K562 (cell line): ENCODE results near the gene MRAS. TPM values are rescaled to one million over a fixed set of nuclear protein-coding genes. Genes with fewer than 3 reads are reported as not detected.

ENCODE experiments used
- ATAC-seq: fragments of 200-7000 bp; cut with Tn5 transposase; 3 replicates; pipeline ENCODE4 v1.9.1; 2020; ENCODE audit warnings: moderate library complexity
- BruUV-seq: library from RNA; stranded (reverse); fragments of 400-500 nt; replicated peaks from 2 replicates; lab custom pipeline; 2021; lab: Mats Ljungman, UMichigan
- CTCF ChIA-PET: fragments of 300-600 bp; formaldehyde crosslinking; extraction: SDS; loops from one replicate; lab custom pipeline; 2021; ENCODE audit warnings: low intra/inter-chr PET ratio; lab: Yijun Ruan, JAX
- POLR2A ChIA-PET: fragments of 300-600, 350-650 bp; sonication (Branson Sonifier 250); formaldehyde crosslinking; extraction: SDS; loops from one replicate; lab custom pipeline; 2021; ENCODE audit warnings: antibody characterized with exemption, inconsistent platforms; lab: Yijun Ruan, JAX
- DNase-seq, 4 experiments: peaks; one replicate each; pipeline versions ENCODE4 v3.0.0 to v3.0.0-alpha.2; 2011 to 2018; ENCODE audit warnings: low spot score in 3 of 4, mixed read lengths in 3 of 4; ENCODE audit errors: extremely low read depth in 1 of 4
- FAIRE-seq: peaks from 2 replicates; lab custom pipeline; 2011; peaks lifted over from hg19 to GRCh38; lab: Jason Lieb, UNC
- H2AFZ ChIP-seq: 2 replicates; pipeline ENCODE4 v1.6.0; 2011; ENCODE audit warnings: low read depth, low read length, control low read depth, inconsistent platforms
- H3K27ac ChIP-seq: fragments of 200-600 bp; 3 replicates; pipeline ENCODE4 v1.8.0; 2011; ENCODE audit warnings: low read depth, mild to moderate bottlenecking, control low read depth, inconsistent platforms, low read length, moderate library complexity, mixed read lengths; ENCODE audit errors: extremely low read depth
- H3K27me3 ChIP-seq, 2 experiments: fragments of 300-600 bp in 1 of 2; 2 replicates in 1 of 2; 3 replicates in 1 of 2; pipeline versions ENCODE4 v1.6.0 to v1.8.0; 2011; ENCODE audit warnings: inconsistent platforms in 2 of 2, low read length in 2 of 2, mild to moderate bottlenecking in 1 of 2, mixed read lengths in 1 of 2, moderate library complexity in 1 of 2; ENCODE audit not compliant: control insufficient read depth in 2 of 2, insufficient read depth in 2 of 2
- H3K36me3 ChIP-seq: fragments of 300-600 bp; 3 replicates; pipeline ENCODE4 v1.8.0; 2011; ENCODE audit warnings: mild to moderate bottlenecking, low read length, inconsistent platforms; ENCODE audit not compliant: control insufficient read depth, insufficient read depth
- H3K4me1 ChIP-seq, 2 experiments: fragments of 200-600 bp in 1 of 2; replicated peaks in 1 of 2; 2 replicates in 1 of 2; 3 replicates in 1 of 2; pipeline versions ENCODE4 v1.5.1 to v1.8.0; 2011; ENCODE audit warnings: inconsistent platforms in 2 of 2, low read length in 2 of 2, mild to moderate bottlenecking in 1 of 2, mixed read lengths in 1 of 2, moderate library complexity in 1 of 2; ENCODE audit not compliant: control insufficient read depth in 2 of 2, insufficient read depth in 2 of 2
- H3K4me2 ChIP-seq: 2 replicates; pipeline ENCODE4 v1.6.1; 2011; ENCODE audit warnings: low read length, control low read depth, inconsistent platforms, mixed read lengths; ENCODE audit not compliant: insufficient read depth
- H3K4me3 ChIP-seq: fragments of 200-600 bp; sonication (generic), shearing (Covaris generic); 2 replicates; pipeline ENCODE4 v1.5.1; 2016; ENCODE audit warnings: control low read depth, inconsistent platforms
- H3K79me2 ChIP-seq: fragments of 200-600 bp; 3 replicates; pipeline ENCODE4 v1.8.0; 2011; ENCODE audit warnings: low read length, inconsistent platforms; ENCODE audit not compliant: control insufficient read depth, insufficient read depth
- H3K9ac ChIP-seq, 2 experiments: 2 replicates each; pipeline versions ENCODE4 v1.6.0 to v1.6.1; 2011; ENCODE audit warnings: low read depth in 2 of 2, low read length in 2 of 2, control low read depth in 1 of 2, inconsistent platforms in 1 of 2, mild to moderate bottlenecking in 1 of 2, mixed read lengths in 1 of 2; ENCODE audit not compliant: insufficient read depth in 1 of 2
- H3K9me1 ChIP-seq: one replicate; pipeline ENCODE4 v1.6.0; 2011; ENCODE audit warnings: inconsistent platforms, mild to moderate bottlenecking, low read length, moderate library complexity; ENCODE audit not compliant: control insufficient read depth, insufficient read depth
- H3K9me3 ChIP-seq: replicated peaks from 2 replicates; pipeline ENCODE4 v1.5.1; 2011; ENCODE audit warnings: low read depth, low read length, inconsistent platforms; ENCODE audit not compliant: control insufficient read depth, insufficient read depth
- H4K20me1 ChIP-seq: replicated peaks from 2 replicates; pipeline ENCODE4 v1.6.1; 2011; ENCODE audit warnings: low read length, inconsistent platforms, mixed read lengths; ENCODE audit not compliant: control insufficient read depth, insufficient read depth
- BCL6 ChIP-seq: fragments of 250-450 bp; sonication (Bioruptor Pico); IDR thresholded peaks from 2 replicates; pipeline ENCODE4 v1.4.0; 2020
- DACH1 ChIP-seq: fragments of 450-650 bp; IDR thresholded peaks from 2 replicates; pipeline ENCODE4 v1.6.1; 2018; ENCODE audit not compliant: partially characterized antibody
- EGR1 ChIP-seq: fragments of 450-650 bp; conservative IDR thresholded peaks from 2 replicates; pipeline ENCODE4 v1.6.1; 2017; ENCODE audit warnings: mild to moderate bottlenecking
- ESRRB ChIP-seq: fragments of 250-450 bp; sonication (Bioruptor Pico); IDR thresholded peaks from 2 replicates; pipeline ENCODE4 v1.5.0; 2020; ENCODE audit warnings: mild to moderate bottlenecking, moderate library complexity, borderline replicate concordance
- HDAC8 ChIP-seq: fragments of 450-650 bp; IDR thresholded peaks from 2 replicates; pipeline ENCODE4 v1.6.1; 2016; ENCODE audit warnings: mild to moderate bottlenecking, missing genetic modification characterization, moderate library complexity, missing compliant biosample characterization
- JUN ChIP-seq, 2 experiments: sonication (generic) in 1 of 2; formaldehyde crosslinking in 1 of 2; IDR thresholded peaks; 2 replicates each; pipeline versions ENCODE4 v1.6.1 to v1.8.0; 2012 to 2022; ENCODE audit warnings: borderline replicate concordance in 2 of 2, mild to moderate bottlenecking in 2 of 2, improper control_type of control experiment in 1 of 2, low read depth in 1 of 2, low read length in 1 of 2, missing genetic modification reagents in 1 of 2
- NFXL1 ChIP-seq: fragments of 450-650 bp; formaldehyde crosslinking; IDR thresholded peaks from 2 replicates; pipeline ENCODE4 v1.4.0; 2021; ENCODE audit warnings: mild to moderate bottlenecking
- PCBP1 ChIP-seq: fragments of 200-400 bp; formaldehyde crosslinking; IDR thresholded peaks from 2 replicates; pipeline ENCODE4 v1.6.1; 2018; ENCODE audit warnings: mild to moderate bottlenecking, low read depth, low read length; ENCODE audit not compliant: poor library complexity, severe bottlenecking
- POLR3G ChIP-seq: IDR thresholded peaks from 2 replicates; pipeline ENCODE4 v1.6.1; 2011; ENCODE audit not compliant: insufficient read length, insufficient replicate concordance; ENCODE audit errors: extremely low read depth
- SREBF2 ChIP-seq: sonication (generic); formaldehyde crosslinking; IDR thresholded peaks from 2 replicates; pipeline ENCODE4 v1.4.0; 2020; ENCODE audit warnings: mild to moderate bottlenecking, missing genetic modification reagents
- XRCC4 ChIP-seq: IDR thresholded peaks from one replicate; pipeline ENCODE4 v1.6.1; 2011; ENCODE audit not compliant: insufficient read depth, insufficient read length; ENCODE audit errors: extremely low read depth
- YY1 ChIP-seq, 3 experiments: IDR thresholded peaks; 2 replicates each; pipeline ENCODE4 v1.6.1; 2011; ENCODE audit warnings: low read length in 2 of 3, mild to moderate bottlenecking in 2 of 3, moderate library complexity in 2 of 3, borderline replicate concordance in 1 of 3, control low read depth in 1 of 3, low read depth in 1 of 3; ENCODE audit not compliant: insufficient read depth in 3 of 3, insufficient replicate concordance in 2 of 3, control insufficient read depth in 1 of 3, insufficient read length in 1 of 3; ENCODE audit errors: extremely low read depth in 1 of 3
- ZBED1 ChIP-seq: IDR thresholded peaks from 2 replicates; pipeline ENCODE4 v1.6.1; 2014
- ZFX ChIP-seq: sonication (generic); formaldehyde crosslinking; IDR thresholded peaks from 2 replicates; pipeline ENCODE4 v1.8.0; 2022; ENCODE audit warnings: mild to moderate bottlenecking, missing genetic modification reagents, moderate library complexity
- ZNF124 ChIP-seq: sonication (generic); formaldehyde crosslinking; IDR thresholded peaks from 2 replicates; pipeline ENCODE4 v1.8.1; 2022; ENCODE audit warnings: missing genetic modification reagents
- ZNF146 ChIP-seq: IDR thresholded peaks from one replicate; pipeline ENCODE4 v1.6.1; 2018; ENCODE audit warnings: missing compliant biosample characterization; ENCODE audit not compliant: unreplicated experiment
- ZNF212 ChIP-seq: fragments of 450-650 bp; formaldehyde crosslinking; IDR thresholded peaks from 2 replicates; pipeline ENCODE4 v1.4.0; 2020; ENCODE audit warnings: mild to moderate bottlenecking
- ZNF354B ChIP-seq: fragments of 250-450 bp; sonication (Bioruptor Pico); IDR thresholded peaks from 2 replicates; pipeline ENCODE4 v1.4.0; 2020
- ZNF445 ChIP-seq: fragments of 250-450 bp; sonication (Bioruptor Pico); IDR thresholded peaks from 2 replicates; pipeline ENCODE4 v1.4.0; 2020; ENCODE audit warnings: low read depth, mild to moderate bottlenecking, moderate library complexity
- WGBS: fragments of 100-300 bp; shearing (Covaris generic); methylation state at CpG from one replicate; pipeline ENCODE4 v1.1.6; 2016; ENCODE audit warnings: low coverage, mixed read lengths; ENCODE audit not compliant: insufficient coverage; ENCODE audit errors: missing lambda C conversion rate; 5-methylcytosine and 5-hydroxymethylcytosine counted together
- in situ Hi-C: fragments of 300-500 bp; cut with MboI; formaldehyde crosslinking; loops from 4 replicates; pipeline ENCODE4 v1.15.0; 2018; ENCODE audit warnings: inconsistent platforms, mixed read lengths
- intact Hi-C: fragments of 100-400 bp; cut with micrococcal nuclease; formaldehyde crosslinking; loops from 2 replicates; pipeline ENCODE4 v1.14.2; 2022
- polyA plus RNA-seq, 8 experiments: library from polyadenylated mRNA; depleted of rRNA in 4 of 8; stranded (reverse) in 5 of 8; unstranded in 3 of 8; fragments of >200 nt; fragmentation: Nextera tagmentation in 2 of 8; fragmentation: Illumina TruSeq in 1 of 8; extraction: Ambion mirVana in 2 of 8; extraction: Trizol in 1 of 8; gene quantifications; 2 replicates each; pipeline versions ENCODE4 v1.2.1 to v1.2.3, GENCODE V29; 2011 to 2014; ENCODE audit warnings: inconsistent platforms in 1 of 8, missing spikeins in 1 of 8
- total RNA-seq, 7 experiments: library from RNA; depleted of rRNA in 6 of 7; stranded (reverse); fragments of >200 nt in 6 of 7; fragmentation: Illumina TruSeq in 2 of 7; extraction: Trizol in 2 of 7; gene quantifications; 2 replicates each; pipeline versions ENCODE4 v1.2.1 to v1.2.3, GENCODE V29; 2011 to 2021; ENCODE audit warnings: low replicate concordance in 1 of 7

Gene MRAS
- total and polyA plus RNA-seq, 9 of the 15 experiments (the other 6 are each of a cell fraction or from before 2014, with no cell fraction given), result 1.5 to 10.0 (median 5.0) TPM

DNA sequence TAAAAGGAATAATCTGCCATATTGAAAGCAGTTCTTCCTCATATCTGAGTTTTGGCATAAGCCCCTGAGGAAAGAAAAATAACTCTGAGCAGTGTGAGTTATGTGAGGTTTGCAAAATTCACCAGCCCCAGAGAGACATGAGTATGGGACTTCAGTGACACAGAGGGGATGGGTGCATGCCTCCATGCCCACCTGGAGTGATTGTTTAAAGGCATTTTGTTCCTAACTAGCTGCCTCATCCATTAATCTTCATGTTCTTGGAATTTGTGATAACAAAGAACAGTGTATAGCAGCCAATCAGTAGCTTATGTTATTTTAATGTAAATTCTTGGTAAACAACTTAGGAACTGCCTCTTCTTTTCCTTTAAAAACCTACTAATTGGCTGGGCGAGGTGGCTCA, 74.9 kb downstream of the MRAS start (continued):
- no peak for TF ChIP-seq NFXL1 (CRISPR knock-in tag)

DNA sequence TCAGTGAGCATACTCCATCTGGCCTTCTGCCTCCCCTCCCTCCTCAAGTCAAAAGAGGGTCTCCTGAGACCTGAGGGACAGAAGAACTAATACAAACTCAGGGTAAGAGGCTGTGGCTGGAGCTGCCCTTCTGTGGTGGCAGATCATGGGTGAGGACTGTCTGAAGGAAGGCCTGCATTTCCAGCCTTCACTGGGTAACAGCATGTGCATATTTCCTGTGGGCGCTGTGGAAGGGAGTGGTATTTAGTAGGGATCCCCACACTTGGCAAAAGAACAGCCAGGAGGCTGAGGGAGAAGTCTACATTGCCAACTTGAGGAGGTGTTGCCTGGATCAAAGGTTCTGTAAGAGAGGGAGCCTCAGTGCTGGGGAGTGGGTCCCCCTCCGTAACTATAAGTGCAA, 75.9 kb downstream of the MRAS start:
- H3K27me3 ChIP-seq, result no peaks in the 10 kb centered on the region
- FAIRE-seq (no peak), DNase-seq (no peak), ATAC-seq (no peak)
- no peak overlapping the region for H3K27ac ChIP-seq
- no peaks in the 10 kb centered on the region for H3K9me1 ChIP-seq
- BruUV-seq, result no TSS peak
- no peak for TF ChIP-seq JUN (IDR thresholded peaks at IDR 0.05; ENCODE audit: borderline replicate concordance, low read depth, low read length)
- no peak for TF ChIP-seq JUN (CRISPR knock-in tag; IDR thresholded peaks at IDR 0.05; ENCODE audit: borderline replicate concordance)
- no peak for TF ChIP-seq ESRRB
- TF ChIP-seq HDAC8 (tag), result no peak
- TF ChIP-seq PCBP1, result no peak
- TF ChIP-seq ZFX (CRISPR knock-in tag), result no peak
- TF ChIP-seq ZNF354B (CRISPR knock-in tag), result no peak
- TF ChIP-seq SREBF2 (CRISPR knock-in tag), result no peak
- TF ChIP-seq ZNF445 (CRISPR knock-in tag), result no peak
- no peak for TF ChIP-seq DACH1
- no peak for TF ChIP-seq EGR1
- no peak for TF ChIP-seq ZNF146
- no peak for TF ChIP-seq YY1 (IDR thresholded peaks at IDR 0.05; ENCODE audit: borderline replicate concordance in 1 of 3, control insufficient read depth in 1 of 3, extremely low read depth in 1 of 3, insufficient read depth in 3 of 3, insufficient read length in 1 of 3, insufficient replicate concordance in 2 of 3, low read depth in 1 of 3, low read length in 2 of 3)
- no peak for TF ChIP-seq BCL6 (CRISPR knock-in tag)
- no peak for TF ChIP-seq ZBED1
- no peak for TF ChIP-seq POLR3G
- no peak for TF ChIP-seq XRCC4
- no peak for TF ChIP-seq ZNF212 (CRISPR knock-in tag)
- no peak for TF ChIP-seq ZNF124 (CRISPR knock-in tag)
- no peaks in the 10 kb centered on the region for H3K36me3 ChIP-seq
- no peaks in the 10 kb centered on the region for H3K9me3 ChIP-seq
- intact Hi-C loops (no loop called here), in situ Hi-C loops (no loop called here)
- H3K4me3 ChIP-seq, result no peak overlapping the region
- H2AFZ ChIP-seq, result no peak overlapping the region
- 21% methylated on average over 2 of the region's 2 CpGs for WGBS
- H4K20me1 ChIP-seq, result no peaks in the 10 kb centered on the region
- no peak overlapping the region for H3K9ac ChIP-seq
- ChIA-PET POLR2A (no interaction called here), CTCF (no interaction called here)
- no peak overlapping the region for H3K4me2 ChIP-seq
- no peaks in the 10 kb centered on the region; a peak in 1 of 5 replicates for H3K4me1 ChIP-seq
- H3K79me2 ChIP-seq, result no peaks in the 10 kb centered on the region
